SK-N-SH (cell line): ENCODE measurements around the gene MRPS22.

ENCODE experiments used
- CTCF ChIP-seq: fragments of 200-600 bp; sonication (generic); IDR thresholded peaks from 2 replicates; pipeline ENCODE4 v1.6.1; 2017; ENCODE audit warnings: antibody characterized with exemption, mild to moderate bottlenecking, moderate library complexity
- PBX3 ChIP-seq: IDR thresholded peaks from 2 replicates; pipeline ENCODE4; 2012

- TF ChIP-seq CTCF (no peak), PBX3 (no peak)
These were observed 37.7 kb upstream of the MRPS22 start for GRCh38 chr3:139306078-139306477.
